GM19025 (cell line): ENCODE measurements around the gene TMEM41B.

Experiments used
- ATAC-seq: cut with Tn5 transposase; IDR thresholded peaks from one replicate; pipeline ENCODE4 v1.9.1; 2021; ENCODE audit warnings: mild to moderate bottlenecking, low read depth, moderate library complexity; ENCODE audit not compliant: unreplicated experiment

The TMEM41B gene

GRCh38 chr11:9310485-9311090, 3.8 kb downstream of the TMEM41B start:
- no peak for ATAC-seq

GRCh38 chr11:9304178-9304577, 10.2 kb downstream of the TMEM41B start:
- no peak for ATAC-seq

DNA sequence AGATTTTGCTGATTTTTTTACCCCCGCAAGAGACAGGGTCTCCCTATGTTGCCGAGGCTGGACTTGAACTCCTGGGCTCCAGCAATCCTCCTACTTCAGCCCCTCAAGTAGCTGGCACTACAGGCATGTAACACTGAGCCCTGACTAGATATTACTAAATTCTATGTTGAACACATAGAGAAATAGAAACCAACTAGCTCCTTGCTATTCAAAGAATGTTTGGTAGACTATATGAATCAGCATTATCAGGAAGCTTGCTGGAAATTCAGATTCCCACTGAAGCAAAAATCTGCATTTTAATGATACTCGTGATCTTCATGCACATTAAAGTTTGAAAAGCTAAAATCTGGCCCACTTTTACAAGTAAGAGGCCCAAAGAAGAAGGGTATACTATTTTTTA, 11.9 kb downstream of the TMEM41B start:
- no peak for ATAC-seq

DNA sequence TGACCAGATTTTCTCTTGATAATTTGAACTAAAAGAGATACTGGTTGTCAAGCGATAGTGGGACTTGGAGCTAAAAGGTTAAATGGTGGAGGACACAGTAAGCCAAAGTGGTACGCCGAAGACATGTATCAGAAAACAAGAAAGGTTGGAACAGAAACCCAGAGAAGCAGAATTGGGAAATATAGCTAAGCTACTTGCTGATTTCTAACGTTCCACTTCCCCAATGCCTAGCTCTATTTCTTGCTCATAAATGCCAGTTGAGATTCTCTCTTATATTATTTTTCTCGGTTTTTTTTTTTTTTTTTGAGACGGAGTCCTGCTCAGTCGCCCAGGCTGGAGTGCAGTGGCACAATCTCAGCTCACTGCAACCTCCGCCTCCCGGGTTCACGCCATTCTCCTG, 12.7 kb downstream of the TMEM41B start:
- ATAC-seq, result no peak

DNA sequence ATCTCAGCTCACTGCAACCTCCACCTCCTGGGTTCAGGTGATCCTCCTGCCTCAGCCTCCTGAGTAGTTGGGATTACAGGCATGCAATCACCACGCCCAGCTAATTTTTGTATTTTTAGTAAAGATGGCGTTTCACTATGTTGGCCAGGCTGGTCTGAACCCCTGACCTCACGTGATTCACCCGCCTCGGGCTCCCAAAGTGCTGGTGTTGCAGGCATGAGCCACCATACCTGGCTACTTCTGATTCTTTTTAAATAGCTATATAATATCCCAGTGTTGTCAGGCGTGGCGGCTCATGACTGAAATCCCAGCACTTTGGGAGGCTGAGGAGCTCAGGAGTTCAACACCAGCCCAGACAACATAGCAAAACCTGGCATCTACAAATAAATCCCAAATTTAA, 20.7 kb downstream of the TMEM41B start:
- ATAC-seq, result no peak

- no peak for ATAC-seq
These were observed 28.4 kb downstream of the TMEM41B start for GRCh38 chr11:9285850-9286587.

DNA sequence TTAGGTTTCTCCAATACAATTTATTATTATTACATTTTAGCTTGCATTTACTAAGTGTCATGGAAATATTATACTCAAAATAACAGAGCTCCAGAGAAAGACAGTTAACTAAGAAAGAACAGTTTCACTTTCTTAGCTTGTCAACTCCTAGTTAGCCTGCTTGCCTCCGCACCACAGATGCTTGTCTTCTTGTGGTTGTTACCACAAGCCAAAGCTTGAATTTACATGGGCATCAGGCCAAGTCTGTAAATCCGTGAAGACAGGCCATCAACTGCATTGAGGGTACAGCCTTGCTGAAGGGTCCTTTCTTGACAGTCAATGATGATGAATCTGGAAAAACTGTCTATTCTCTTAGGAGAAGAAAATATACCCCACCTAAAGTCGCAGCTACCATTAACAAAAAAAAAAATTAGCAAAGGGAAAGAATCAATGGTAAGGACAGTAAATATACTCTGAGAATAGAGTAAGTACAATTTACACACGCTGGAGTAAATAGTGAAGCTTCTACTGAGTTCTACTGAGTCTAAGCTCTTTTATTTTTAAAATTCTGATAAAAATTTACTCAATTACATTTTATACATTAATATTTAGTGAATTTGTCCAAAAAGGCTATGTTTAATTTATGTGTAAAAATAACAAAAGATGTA, 33.6 kb downstream of the TMEM41B start:
- ATAC-seq, result peak; percentile 94

- no peak for ATAC-seq
These were observed 37.2 kb downstream of the TMEM41B start for GRCh38 chr11:9277176-9277575.

GRCh38 chr11:9276571-9276970, 37.8 kb downstream of the TMEM41B start:
- ATAC-seq, result no peak

- no peak for ATAC-seq
These were observed 39.7 kb downstream of the TMEM41B start for GRCh38 chr11:9274499-9275258.

GRCh38 chr11:9273376-9274336, 40.7 kb downstream of the TMEM41B start:
- ATAC-seq, result no peak

DNA sequence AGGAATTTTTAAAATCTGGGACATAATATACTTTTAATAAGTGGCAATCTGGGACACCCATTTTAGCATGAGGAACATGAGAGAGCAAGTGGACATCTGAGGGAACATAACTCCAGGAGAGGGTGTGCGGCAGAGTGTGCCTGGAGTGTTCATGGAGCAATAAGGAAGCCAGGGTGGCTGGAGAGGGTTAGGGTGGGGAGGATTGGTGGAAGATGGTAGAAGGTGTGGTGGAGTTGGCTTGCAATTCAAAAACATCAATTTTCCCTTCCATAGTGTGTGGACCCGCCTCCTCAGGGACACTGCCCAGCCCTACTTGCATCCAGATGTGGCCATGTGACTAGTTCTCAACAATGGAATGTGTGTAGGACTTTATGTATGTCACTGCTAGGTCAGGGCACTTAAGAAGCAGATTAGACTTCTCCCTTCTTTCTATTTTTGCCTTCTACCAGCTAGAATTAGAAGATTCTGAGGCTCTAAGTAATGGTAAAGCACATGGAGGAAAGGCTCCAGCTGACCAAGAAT, 44.8 kb downstream of the TMEM41B start:
- ATAC-seq, result no peak

- ATAC-seq, result no peak
These were observed 46.7 kb downstream of the TMEM41B start for GRCh38 chr11:9267680-9268079.

GRCh38 chr11:9266926-9267325, 47.5 kb downstream of the TMEM41B start:
- ATAC-seq, result no peak

DNA sequence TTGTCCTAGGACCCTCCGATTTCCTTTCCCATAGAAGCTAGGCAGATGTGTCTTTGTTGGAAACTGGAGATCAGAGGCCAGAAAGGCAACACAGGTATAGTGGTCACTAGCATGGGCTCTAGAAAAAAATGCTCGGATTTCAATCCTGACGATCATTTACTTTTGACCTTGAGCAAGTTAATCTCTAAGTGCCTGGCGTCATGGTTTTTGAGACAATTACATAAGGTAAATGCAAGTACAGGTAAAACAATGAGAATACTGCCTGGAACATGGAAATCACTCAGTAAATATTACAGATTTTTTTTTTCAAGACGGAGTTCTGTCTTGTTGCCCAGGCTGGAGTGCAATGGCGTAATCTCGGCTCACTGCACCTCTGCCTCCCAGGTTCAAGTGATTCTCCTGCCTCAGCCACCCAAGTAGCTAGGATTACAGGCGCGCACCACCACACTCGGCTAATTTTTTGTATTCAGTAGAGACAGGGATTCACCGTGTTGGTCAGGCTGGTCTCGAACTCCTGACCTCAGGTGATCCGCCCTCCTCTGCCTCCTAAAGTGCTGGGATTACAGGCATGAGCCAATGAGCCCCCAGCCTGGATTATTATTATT, 48.2 kb downstream of the TMEM41B start:
- ATAC-seq, result no peak

DNA sequence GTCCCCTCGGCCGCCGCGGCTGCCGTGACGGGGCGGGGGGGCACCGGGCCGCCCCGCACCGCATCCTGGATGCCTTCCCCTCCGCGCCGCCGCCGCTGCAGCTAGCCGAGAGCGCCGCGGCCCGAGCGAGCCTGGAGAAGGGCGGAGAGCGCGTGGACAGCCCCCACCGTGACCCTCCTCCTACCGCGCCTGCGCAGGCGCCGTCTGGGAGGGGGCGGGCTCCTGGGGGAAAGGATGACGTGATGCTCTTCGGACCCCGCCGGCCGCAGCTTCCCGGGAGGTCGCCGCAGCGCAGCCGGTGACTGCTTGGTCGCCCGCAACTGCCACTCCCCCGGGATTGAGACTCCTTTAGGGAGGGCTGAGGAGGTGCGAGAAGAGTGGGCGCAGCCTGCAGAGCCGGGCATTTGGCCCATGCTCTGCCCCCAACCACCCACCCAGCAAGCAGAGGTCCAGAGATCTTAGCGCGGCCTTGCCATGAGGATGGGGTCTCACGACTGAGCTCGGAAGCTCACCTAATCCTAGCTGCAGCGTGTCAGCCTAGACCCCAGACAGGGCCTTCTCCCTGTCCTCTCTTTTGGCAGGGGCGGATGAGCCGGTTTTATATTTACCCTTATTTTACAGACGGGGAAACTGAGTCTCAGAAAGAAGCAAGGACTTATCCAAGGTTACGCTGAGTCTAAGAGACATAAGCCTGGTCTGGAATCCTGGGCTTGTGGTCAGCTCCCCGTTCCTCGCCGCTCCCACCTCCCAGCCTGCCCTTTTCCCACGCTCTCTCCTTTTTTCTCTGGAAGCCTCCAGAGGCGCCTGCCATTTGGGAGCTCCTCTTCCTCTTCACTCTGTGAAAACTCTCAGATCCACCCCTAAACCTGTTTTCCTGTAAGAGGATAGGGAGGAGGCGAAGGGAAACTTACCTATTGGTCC, 48.9 kb downstream of the TMEM41B start, which contains the start of gene DENND5A:
Gene DENND5A, minus strand, starts transcription at position 140 of the 921 bp plus-strand sequence. CDS start 281 bp downstream, outside the sequence.
- ATAC-seq, result no peak

GRCh38 chr11:9264316-9265210, 49.8 kb downstream of the TMEM41B start:
- ATAC-seq, result no peak
